PC-9 (cell line): ENCODE measurements around the gene SAMSN1. TPM values are rescaled to one million over a fixed set of nuclear protein-coding genes. Genes with fewer than 3 reads are reported as not detected.

Source experiments
- BruUV-seq: library from RNA; stranded (reverse); fragments of 400-500 nt; replicated peaks from 2 replicates; lab custom pipeline; 2021; lab: Mats Ljungman, UMichigan
- CTCF ChIA-PET: fragments of 300-600 bp; sonication (Branson Sonifier 250); formaldehyde crosslinking; loops from one replicate; lab custom pipeline; 2022; ENCODE audit warnings: antibody characterized with exemption; lab: Charles Lee
- POLR2A ChIA-PET: fragments of 300-600 bp; sonication (Branson Sonifier 250); formaldehyde crosslinking; loops from one replicate; lab custom pipeline; 2022; ENCODE audit warnings: antibody characterized with exemption; ENCODE audit not compliant: unreplicated experiment; lab: Charles Lee
- DNase-seq, 2 experiments: peaks; one replicate each; pipeline versions ENCODE4 v3.0.0 to v3.0.0-alpha.2; 2015 to 2022; ENCODE audit warnings: mixed read lengths in 1 of 2
- H2AFZ ChIP-seq: fragments of 200-600 bp; sonication (generic); 2 replicates; pipeline ENCODE4 v1.8.1; 2017; ENCODE audit warnings: antibody characterized with exemption
- H3F3A ChIP-seq: fragments of 200-600 bp; sonication (generic); 2 replicates; pipeline ENCODE4 v1.8.1; 2017; ENCODE audit warnings: antibody characterized with exemption, mild to moderate bottlenecking, low read depth; ENCODE audit not compliant: insufficient read depth
- H3K27ac ChIP-seq: fragments of 200-600 bp; sonication (generic); 2 replicates; pipeline ENCODE4 v1.6.1; 2016; ENCODE audit warnings: mixed run types
- H3K27me3 ChIP-seq: fragments of 200-600 bp; sonication (generic); 2 replicates; pipeline ENCODE4 v1.6.1; 2016; ENCODE audit warnings: low read depth, mixed run types; ENCODE audit not compliant: insufficient read depth
- H3K36me3 ChIP-seq: fragments of 200-600 bp; sonication (generic); 2 replicates; pipeline ENCODE4 v1.6.1; 2016; ENCODE audit warnings: low read depth, mixed run types
- H3K4me1 ChIP-seq: fragments of 200-600 bp; sonication (generic); replicated peaks from 2 replicates; pipeline ENCODE4 v1.6.1; 2016; ENCODE audit warnings: mixed run types; ENCODE audit not compliant: insufficient read depth
- H3K4me2 ChIP-seq: fragments of 200-600 bp; sonication (generic); 2 replicates; pipeline ENCODE4 v1.6.1; 2017; ENCODE audit warnings: mixed run types
- H3K4me3 ChIP-seq: fragments of 200-600 bp; sonication (generic); 2 replicates; pipeline ENCODE4 v1.6.1; 2016; ENCODE audit warnings: mixed run types
- H3K79me2 ChIP-seq: fragments of 200-600 bp; sonication (generic); 2 replicates; pipeline ENCODE4 v1.6.1; 2017; ENCODE audit warnings: low read depth, mixed run types
- H3K9me2 ChIP-seq: fragments of 200-600 bp; sonication (generic); 2 replicates; pipeline ENCODE4 v1.8.1; 2017; ENCODE audit warnings: mild to moderate bottlenecking; ENCODE audit not compliant: insufficient read depth
- H3K9me3 ChIP-seq: fragments of 200-600 bp; sonication (generic); 2 replicates; pipeline ENCODE4 v1.8.1; 2016; ENCODE audit warnings: low read depth; ENCODE audit not compliant: insufficient read depth
- H4K20me1 ChIP-seq: fragments of 200-600 bp; sonication (generic); 2 replicates; pipeline ENCODE4 v1.8.1; 2017; ENCODE audit not compliant: insufficient read depth
- EZH2 ChIP-seq: fragments of 200-600 bp; sonication (generic); IDR thresholded peaks from 2 replicates; pipeline ENCODE4 v1.8.0; 2017; ENCODE audit warnings: antibody characterized with exemption, low read depth
- intact Hi-C: fragments of 100-400 bp; cut with micrococcal nuclease; formaldehyde crosslinking; loops from one replicate; pipeline ENCODE4 v1.10.0; 2022; ENCODE audit not compliant: unreplicated experiment
- total RNA-seq: library from RNA; stranded (reverse); gene quantifications from 2 replicates; pipeline ENCODE4 v1.2.3, GENCODE V29; 2021
- TF ChIP-seq, protein P1 (sequence below): fragments of 200-600 bp; sonication (generic); conservative IDR thresholded peaks from 2 replicates; pipeline ENCODE4 v1.6.1; 2017; ENCODE audit warnings: mixed run types, antibody characterized with exemption, mild to moderate bottlenecking, moderate library complexity

Gene SAMSN1
- total RNA-seq, 1 experiment from 2014 or later = 0.41 TPM

DNA sequence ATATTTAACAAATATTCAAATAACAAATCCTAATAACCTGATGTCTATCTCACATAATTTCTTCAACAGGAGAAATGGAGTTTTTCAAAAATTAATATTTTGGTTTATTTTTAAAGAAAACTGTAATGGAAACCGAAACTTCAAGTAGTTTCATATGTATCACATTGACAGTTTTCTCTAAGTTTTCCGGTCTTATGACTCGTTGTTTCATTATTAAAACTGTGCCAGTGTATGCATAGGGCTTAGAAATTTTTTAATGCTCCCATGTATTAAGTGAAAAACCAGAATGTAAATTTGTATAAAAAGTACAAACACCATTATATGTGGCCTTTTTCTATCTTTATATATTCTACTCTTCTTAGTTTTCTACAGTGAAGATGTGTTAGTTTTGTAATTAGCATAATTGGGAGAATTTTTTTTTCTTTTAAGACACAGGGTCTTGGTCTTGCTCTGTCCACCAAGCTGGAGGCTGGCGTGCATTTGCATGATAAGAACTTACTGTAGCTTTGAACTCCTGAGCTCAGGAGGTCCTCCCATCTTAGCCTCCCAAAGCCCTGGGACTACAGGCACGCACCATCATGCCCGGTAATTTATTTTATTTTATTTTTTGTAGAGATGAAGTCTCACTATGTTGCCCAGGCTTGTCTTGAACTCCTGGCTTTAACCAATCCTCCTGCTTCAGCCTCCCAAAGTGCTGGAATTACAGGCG, 43.9 kb upstream of the SAMSN1 start:
- Histone ChIP-seq H3K36me3 (no peaks in the 10 kb centered on the region), H3K79me2 (no peaks in the 10 kb centered on the region), H3K27me3 (no peaks in the 10 kb centered on the region), H2AFZ (no peak overlapping the region), H3K4me3 (no peak overlapping the region), H3K9me3 (no peaks in the 10 kb centered on the region), H4K20me1 (no peaks in the 10 kb centered on the region), H3F3A (no peaks in the 10 kb centered on the region), H3K9me2 (no peaks in the 10 kb centered on the region), H3K4me2 (no peak overlapping the region), H3K27ac (no peak overlapping the region), H3K4me1 (no peaks in the 10 kb centered on the region)
- TF ChIP-seq, protein P1, sequence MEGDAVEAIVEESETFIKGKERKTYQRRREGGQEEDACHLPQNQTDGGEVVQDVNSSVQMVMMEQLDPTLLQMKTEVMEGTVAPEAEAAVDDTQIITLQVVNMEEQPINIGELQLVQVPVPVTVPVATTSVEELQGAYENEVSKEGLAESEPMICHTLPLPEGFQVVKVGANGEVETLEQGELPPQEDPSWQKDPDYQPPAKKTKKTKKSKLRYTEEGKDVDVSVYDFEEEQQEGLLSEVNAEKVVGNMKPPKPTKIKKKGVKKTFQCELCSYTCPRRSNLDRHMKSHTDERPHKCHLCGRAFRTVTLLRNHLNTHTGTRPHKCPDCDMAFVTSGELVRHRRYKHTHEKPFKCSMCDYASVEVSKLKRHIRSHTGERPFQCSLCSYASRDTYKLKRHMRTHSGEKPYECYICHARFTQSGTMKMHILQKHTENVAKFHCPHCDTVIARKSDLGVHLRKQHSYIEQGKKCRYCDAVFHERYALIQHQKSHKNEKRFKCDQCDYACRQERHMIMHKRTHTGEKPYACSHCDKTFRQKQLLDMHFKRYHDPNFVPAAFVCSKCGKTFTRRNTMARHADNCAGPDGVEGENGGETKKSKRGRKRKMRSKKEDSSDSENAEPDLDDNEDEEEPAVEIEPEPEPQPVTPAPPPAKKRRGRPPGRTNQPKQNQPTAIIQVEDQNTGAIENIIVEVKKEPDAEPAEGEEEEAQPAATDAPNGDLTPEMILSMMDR = no peak
- TF ChIP-seq EZH2 = no peak
- POLR2A ChIA-PET = no interaction called here
- intact Hi-C loops = no loop called here
- BruUV-seq = no TSS peak
- no peak for DNase-seq
- CTCF ChIA-PET = no interaction called here

DNA sequence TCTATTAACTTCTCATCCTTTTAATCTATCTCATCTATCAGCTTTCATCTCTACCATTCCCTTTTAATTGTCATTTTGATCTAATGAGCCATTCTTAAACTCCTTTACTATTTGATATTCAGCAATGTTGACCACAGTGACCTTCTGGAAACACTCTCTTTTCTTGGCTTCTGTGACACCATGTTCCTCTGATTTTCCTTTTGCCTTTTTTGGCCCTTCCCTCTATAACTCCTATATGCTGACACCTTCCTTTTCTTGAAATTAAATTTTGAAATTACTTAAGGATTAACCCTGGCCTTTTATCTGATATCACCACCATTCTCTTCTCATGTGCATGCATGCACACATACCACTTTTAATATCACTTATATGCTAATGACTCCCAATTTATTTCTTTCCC, 41.2 kb upstream of the SAMSN1 start:
- Histone ChIP-seq H3K9me3 (no peaks in the 10 kb centered on the region), H3K4me3 (no peak overlapping the region), H4K20me1 (no peaks in the 10 kb centered on the region), H3K4me1 (no peaks in the 10 kb centered on the region), H2AFZ (no peak overlapping the region), H3K9me2 (no peaks in the 10 kb centered on the region; the same call in 1 of the 2 replicates), H3K27me3 (no peaks in the 10 kb centered on the region), H3K79me2 (no peaks in the 10 kb centered on the region), H3K36me3 (no peaks in the 10 kb centered on the region), H3F3A (no peaks in the 10 kb centered on the region), H3K4me2 (no peak overlapping the region), H3K27ac (no peak overlapping the region)
- TF ChIP-seq, protein P1 = no peak
- TF ChIP-seq EZH2 = no peak
- BruUV-seq = no TSS peak
- ChIA-PET POLR2A (no interaction called here), CTCF (no interaction called here)
- DNase-seq = no peak
- intact Hi-C loops = no loop called here

DNA sequence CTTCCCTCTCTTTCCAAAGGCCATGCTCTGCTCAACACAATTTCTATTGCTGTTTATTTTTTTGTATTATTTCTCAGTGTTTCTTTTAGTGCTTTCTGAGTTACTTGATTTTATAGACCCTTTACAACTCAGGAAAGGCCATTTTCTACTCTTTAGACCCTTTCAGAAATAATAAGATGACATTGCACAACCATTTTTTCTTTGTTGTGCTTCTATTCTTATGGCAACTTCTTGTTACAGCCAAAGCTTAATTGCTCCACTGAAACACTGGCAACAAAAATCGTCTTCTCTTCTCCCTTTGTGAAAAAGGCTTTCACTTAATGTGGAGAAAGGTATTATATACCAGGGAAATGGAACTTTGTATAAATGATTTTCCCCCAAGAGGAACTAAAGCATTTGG, 39.0 kb upstream of the SAMSN1 start:
- no peak overlapping the region for H3K4me3 ChIP-seq
- no peaks in the 10 kb centered on the region for H3K36me3 ChIP-seq
- H3K79me2 ChIP-seq = no peaks in the 10 kb centered on the region
- no peaks in the 10 kb centered on the region for H3K4me1 ChIP-seq
- no peaks in the 10 kb centered on the region for H3K27me3 ChIP-seq
- H2AFZ ChIP-seq = no peak overlapping the region
- H4K20me1 ChIP-seq = no peaks in the 10 kb centered on the region
- intact Hi-C loops = no loop called here
- no peaks in the 10 kb centered on the region; the same call in 1 of the 2 replicates for H3K9me2 ChIP-seq
- no peak overlapping the region for H3K4me2 ChIP-seq
- no TSS peak for BruUV-seq
- ChIA-PET POLR2A (no interaction called here), CTCF (no interaction called here)
- no peak for TF ChIP-seq EZH2
- TF ChIP-seq, protein P1 = no peak
- no peaks in the 10 kb centered on the region for H3K9me3 ChIP-seq
- H3K27ac ChIP-seq = no peak overlapping the region
- no peak for DNase-seq
- no peaks in the 10 kb centered on the region for H3F3A ChIP-seq
